ENCODE results near the gene TMEM184C.

DNA sequence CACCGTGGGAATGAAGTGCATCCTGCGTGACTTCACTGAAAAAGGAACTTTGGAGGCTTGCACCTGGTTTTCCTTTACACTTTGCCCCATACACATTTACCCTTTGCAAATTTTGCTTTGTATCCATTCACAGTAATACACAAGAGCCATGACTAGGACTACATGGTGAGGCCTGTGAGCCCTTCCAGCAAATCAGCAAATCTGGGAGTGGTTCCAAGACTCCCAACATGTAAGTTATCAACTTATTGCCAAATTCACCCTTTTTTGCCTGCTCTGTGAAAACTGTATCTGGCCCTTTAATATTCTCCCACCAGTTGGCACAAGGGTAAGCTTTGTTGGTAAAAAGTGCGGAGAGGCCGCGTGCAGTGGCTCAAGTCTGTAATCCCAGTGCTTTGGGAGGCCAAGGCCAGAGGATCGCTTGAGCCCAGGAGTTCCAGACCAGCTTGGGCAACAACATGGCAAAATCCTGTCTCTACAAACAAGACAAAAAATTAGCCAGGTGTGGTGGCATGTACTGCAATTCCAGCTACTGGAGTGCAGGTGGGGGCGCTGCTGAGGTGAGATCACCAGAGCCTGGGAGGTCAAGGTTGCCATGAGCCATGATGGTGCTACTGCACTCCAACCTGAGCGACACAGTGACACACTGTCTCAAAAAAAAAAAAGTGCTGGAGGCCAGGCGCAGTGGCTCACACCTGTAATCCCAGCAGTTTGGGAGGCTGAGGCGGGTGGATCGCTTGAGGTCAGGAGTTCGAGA lies 61.8 kb downstream of the TMEM184C start:
- TF ChIP-seq, protein P1, sequence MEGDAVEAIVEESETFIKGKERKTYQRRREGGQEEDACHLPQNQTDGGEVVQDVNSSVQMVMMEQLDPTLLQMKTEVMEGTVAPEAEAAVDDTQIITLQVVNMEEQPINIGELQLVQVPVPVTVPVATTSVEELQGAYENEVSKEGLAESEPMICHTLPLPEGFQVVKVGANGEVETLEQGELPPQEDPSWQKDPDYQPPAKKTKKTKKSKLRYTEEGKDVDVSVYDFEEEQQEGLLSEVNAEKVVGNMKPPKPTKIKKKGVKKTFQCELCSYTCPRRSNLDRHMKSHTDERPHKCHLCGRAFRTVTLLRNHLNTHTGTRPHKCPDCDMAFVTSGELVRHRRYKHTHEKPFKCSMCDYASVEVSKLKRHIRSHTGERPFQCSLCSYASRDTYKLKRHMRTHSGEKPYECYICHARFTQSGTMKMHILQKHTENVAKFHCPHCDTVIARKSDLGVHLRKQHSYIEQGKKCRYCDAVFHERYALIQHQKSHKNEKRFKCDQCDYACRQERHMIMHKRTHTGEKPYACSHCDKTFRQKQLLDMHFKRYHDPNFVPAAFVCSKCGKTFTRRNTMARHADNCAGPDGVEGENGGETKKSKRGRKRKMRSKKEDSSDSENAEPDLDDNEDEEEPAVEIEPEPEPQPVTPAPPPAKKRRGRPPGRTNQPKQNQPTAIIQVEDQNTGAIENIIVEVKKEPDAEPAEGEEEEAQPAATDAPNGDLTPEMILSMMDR (IDR thresholded peaks at IDR 0.05; ENCODE audit: low read length) = peak; percentile 29; the same call in 1 of the 2 replicates
- no peak for TF ChIP-seq EZH2 (optimal IDR thresholded peaks at IDR 0.05; ENCODE audit: low read depth, low read length)
- no peak for TF ChIP-seq EZH2phosphoT487 (IDR thresholded peaks at IDR 0.05; ENCODE audit: low read length)
